Upper lobe of right lung (tissue), 1 donor: ENCODE measurements around the gene ALDH2. TPM values are rescaled to one million over a fixed set of nuclear protein-coding genes. Genes with fewer than 3 reads are reported as not detected.

Experiments used
- ATAC-seq: fragments of 200-7000 bp; cut with Tn5 transposase; one replicate; pipeline ENCODE4 v1.9.1; 2020; ENCODE audit warnings: mild to moderate bottlenecking, moderate library complexity
- DNase-seq: peaks from one replicate; pipeline ENCODE4 v3.0.0-alpha.2; 2020
- H3K27ac ChIP-seq: fragments of 200-600 bp; one replicate; pipeline ENCODE4 v1.8.0; 2022
- H3K27me3 ChIP-seq: fragments of 200-600 bp; one replicate; pipeline ENCODE4 v1.8.0; 2022; ENCODE audit warnings: mild to moderate bottlenecking
- H3K36me3 ChIP-seq: fragments of 200-600 bp; one replicate; pipeline ENCODE4 v1.8.0; 2022
- H3K4me1 ChIP-seq: fragments of 200-600 bp; one replicate; pipeline ENCODE4 v1.8.0; 2022
- H3K4me3 ChIP-seq: fragments of 200-600 bp; one replicate; pipeline ENCODE4 v1.8.0; 2022; ENCODE audit warnings: mild to moderate bottlenecking
- H3K9me3 ChIP-seq: fragments of 200-600 bp; one replicate; pipeline ENCODE4 v1.8.0; 2022
- CTCF ChIP-seq: fragments of 200-600 bp; IDR thresholded peaks from one replicate; pipeline ENCODE4 v1.8.0; 2022; ENCODE audit warnings: antibody characterized with exemption
- intact Hi-C: fragments of 100-400 bp; cut with DNase I; formaldehyde crosslinking; loops from one replicate; pipeline ENCODE4 v1.11.0; 2022
- total RNA-seq: library from RNA; stranded (reverse); fragmentation: NEBNext Ultra II Directional; extraction: Animal tissue kit (Norgen Biotek cat#: 25700); gene quantifications from one replicate; pipeline ENCODE4 v1.2.1, GENCODE V29; 2021
- donor health status: DM: no; HTN: yes; CAD: no; lungs with severe emphysema.

ALDH2 gene
- total RNA-seq, 1 donor from 2014 or later, result 329 TPM

DNA sequence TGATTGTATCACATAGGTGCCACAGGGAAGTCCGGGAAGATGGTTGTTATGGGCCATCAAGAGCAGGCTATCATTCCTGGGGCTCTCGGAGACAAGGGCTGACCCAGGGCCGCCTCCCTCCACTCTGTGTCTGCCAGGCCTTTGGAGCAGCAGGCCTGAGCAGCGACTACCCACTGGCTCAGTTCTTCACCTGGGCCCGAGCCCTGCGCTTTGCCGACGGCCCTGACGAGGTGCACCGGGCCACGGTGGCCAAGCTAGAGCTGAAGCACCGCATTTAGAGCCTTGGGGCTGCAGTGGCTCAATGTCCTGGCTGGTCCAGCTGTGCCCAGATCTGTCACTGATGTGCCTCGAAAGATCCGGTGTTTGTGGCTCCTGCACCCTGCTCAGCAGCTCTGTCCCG is 10.5 kb upstream of the ALDH2 start:
- ATAC-seq, result no peak
- Histone ChIP-seq H3K4me3 (no peak overlapping the region), H3K4me1 (peaks cover 28% of the 10 kb centered on the region), H3K9me3 (no peaks in the 10 kb centered on the region), H3K27me3 (no peaks in the 10 kb centered on the region), H3K36me3 (peaks cover 12% of the 10 kb centered on the region), H3K27ac (no peak overlapping the region)
- intact Hi-C loops, result no loop called here
- DNase-seq, result no peak
- TF ChIP-seq CTCF, result no peak

DNA sequence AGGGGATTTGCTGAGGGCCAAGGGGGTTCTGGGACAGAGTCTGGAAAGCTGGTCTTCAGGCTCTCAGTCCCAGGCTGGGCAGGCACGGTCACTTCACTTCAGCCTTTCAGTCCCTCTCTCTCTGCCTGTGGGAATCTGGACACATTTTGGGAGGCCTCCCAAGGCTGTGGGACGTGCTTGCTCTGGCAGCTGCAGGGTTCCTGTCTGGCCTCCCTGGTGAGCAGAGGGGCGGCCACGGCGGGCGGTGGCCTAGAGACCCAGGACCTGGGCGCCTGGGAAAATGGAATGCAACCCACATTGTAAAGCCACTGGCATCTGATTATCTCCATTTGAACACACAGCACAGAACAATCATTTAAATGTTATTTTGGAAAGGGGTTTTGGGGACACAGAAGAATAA is 10.1 kb upstream of the ALDH2 start:
- Histone ChIP-seq H3K27ac (no peak overlapping the region), H3K4me1 (peaks cover 28% of the 10 kb centered on the region), H3K36me3 (peaks cover 7% of the 10 kb centered on the region), H3K27me3 (no peaks in the 10 kb centered on the region), H3K4me3 (no peak overlapping the region), H3K9me3 (no peaks in the 10 kb centered on the region)
- TF ChIP-seq CTCF, result no peak
- intact Hi-C loops, result no loop called here
- DNase-seq (no peak), ATAC-seq (no peak)

DNA sequence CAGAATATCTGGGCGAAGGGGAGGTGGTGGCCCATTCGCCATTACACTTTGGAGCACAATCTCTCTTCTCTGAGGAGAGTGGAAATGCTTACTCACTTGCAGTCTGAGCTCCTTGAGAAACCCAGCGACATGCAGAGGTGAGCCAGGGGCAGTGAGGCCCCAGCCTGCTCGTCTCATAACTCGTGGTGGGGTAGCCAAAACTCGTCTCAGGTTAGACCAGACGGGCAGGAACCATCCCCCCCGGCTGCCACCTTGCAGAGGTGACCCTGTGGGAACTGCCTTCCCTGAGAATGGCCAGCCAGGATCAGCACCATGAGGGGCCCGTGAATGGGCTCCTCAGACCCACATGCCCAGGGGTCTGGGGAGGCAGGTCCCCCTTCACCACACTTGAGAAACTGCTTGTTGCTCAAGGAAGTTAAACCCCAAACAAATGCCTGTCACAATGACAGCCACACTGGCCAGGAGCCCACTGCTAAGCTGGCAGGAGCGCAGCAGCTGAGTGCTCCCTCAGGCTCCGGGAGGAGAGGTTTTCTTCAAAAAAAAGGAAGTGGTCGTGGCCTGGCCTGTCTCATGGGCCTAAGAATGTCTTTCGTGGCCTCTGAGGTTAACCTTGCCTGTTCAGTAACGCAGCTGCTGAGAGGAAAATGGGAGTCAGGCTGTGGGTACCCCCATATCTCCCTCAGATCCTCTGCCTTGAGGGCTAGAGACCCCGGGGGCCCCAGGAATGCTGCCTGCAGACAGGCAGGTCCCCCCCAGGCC is 9.2 kb upstream of the ALDH2 start:
- H3K4me1 ChIP-seq, result peaks cover 28% of the 10 kb centered on the region
- H3K27me3 ChIP-seq, result no peaks in the 10 kb centered on the region
- TF ChIP-seq CTCF, result no peak
- ATAC-seq (peak; percentile 64), DNase-seq (peak; percentile 79)
- no peak overlapping the region for H3K4me3 ChIP-seq
- intact Hi-C loops, result no loop called here
- peaks cover 7% of the 10 kb centered on the region for H3K36me3 ChIP-seq
- no peaks in the 10 kb centered on the region for H3K9me3 ChIP-seq
- peak overlapping the region; percentile 85 for H3K27ac ChIP-seq

DNA sequence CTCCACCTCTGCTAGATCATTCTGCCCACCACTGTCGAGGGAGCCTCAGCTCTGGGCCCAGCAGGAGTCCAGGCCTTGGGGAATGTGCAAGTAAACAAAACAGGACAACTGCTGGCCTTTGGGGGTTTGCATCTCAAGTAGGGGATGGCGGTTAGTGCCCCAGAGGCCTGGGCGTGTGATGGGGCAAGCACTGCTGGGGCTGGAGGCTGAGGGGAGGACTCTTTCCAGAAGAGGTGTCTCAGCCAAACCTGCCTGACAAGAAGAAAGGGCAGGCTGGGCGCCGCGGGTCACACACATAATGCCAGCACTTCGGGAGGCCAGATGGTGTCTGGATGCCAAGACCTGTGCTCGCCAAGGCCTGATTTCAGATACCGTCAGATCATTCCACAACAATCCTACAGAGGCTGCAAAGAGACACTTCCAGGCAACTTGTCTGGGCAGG is 8.6 kb upstream of the ALDH2 start:
- TF ChIP-seq CTCF, result no peak
- intact Hi-C loops, result no loop called here
- Histone ChIP-seq H3K27ac (peak overlapping the region; percentile 85), H3K4me1 (peaks cover 26% of the 10 kb centered on the region), H3K4me3 (no peak overlapping the region), H3K27me3 (no peaks in the 10 kb centered on the region), H3K9me3 (no peaks in the 10 kb centered on the region), H3K36me3 (peaks cover 7% of the 10 kb centered on the region)
- ATAC-seq (peak; percentile 57), DNase-seq (peak; percentile 81)

DNA sequence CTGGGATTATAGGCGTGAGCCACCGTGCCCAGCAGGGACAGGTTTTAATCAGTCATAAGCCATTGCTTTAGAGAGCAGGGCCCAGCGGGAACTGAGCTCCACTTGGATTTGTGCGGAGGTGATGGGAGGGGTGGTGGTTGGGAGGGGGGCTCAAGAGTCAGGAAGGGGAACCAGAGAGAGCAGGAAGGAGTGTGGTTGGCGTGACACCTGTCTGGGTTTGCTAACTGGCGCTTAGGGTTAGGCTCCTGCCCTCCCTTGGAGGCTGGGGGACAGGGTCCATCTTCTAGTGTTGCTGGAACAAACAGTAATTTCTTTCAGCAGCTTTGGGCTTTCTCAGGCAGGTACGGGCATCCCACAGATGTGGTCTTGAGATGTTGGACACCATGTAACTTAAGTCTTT is 7.5 kb upstream of the ALDH2 start:
- no peak for TF ChIP-seq CTCF
- no peak overlapping the region for H3K4me3 ChIP-seq
- DNase-seq (no peak), ATAC-seq (no peak)
- peaks cover 23% of the 10 kb centered on the region for H3K4me1 ChIP-seq
- intact Hi-C loops, result no loop called here
- H3K9me3 ChIP-seq, result no peaks in the 10 kb centered on the region
- peak overlapping the region; percentile 85 for H3K27ac ChIP-seq
- H3K36me3 ChIP-seq, result peaks cover under 1% of the 10 kb centered on the region
- H3K27me3 ChIP-seq, result no peaks in the 10 kb centered on the region

DNA sequence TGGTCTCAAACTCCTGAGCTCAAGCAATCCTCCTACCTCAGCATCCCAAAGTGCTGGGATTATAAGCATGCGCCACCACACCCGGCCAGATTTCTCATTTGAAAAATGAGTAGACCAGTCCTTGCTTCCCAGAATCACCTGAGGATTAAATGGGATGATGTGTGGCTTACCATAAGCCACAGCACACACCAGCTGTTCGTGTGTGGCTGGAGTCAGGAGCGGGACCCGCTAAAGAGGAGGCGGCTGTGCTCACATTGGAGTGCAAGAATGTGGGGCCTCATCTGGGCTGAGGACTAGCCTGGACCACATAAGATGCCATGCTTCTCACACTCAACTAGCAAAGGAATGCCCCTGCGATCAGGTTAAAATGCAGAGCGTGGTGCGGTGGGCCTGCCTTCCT is 6.7 kb upstream of the ALDH2 start:
- DNase-seq (no peak), ATAC-seq (no peak)
- H3K27ac ChIP-seq, result no peak overlapping the region
- TF ChIP-seq CTCF, result no peak
- no peaks in the 10 kb centered on the region for H3K36me3 ChIP-seq
- H3K4me1 ChIP-seq, result peaks cover 23% of the 10 kb centered on the region
- H3K27me3 ChIP-seq, result no peaks in the 10 kb centered on the region
- H3K9me3 ChIP-seq, result no peaks in the 10 kb centered on the region
- intact Hi-C loops, result no loop called here
- no peak overlapping the region for H3K4me3 ChIP-seq
